T-helper 1 cell treated with Interleukin-12 subunit alpha and Interleukin-12 subunit beta and Interleukin-4 antibody, amounts not matched to agents 30 ng/mL and 1 ng/mL, for 36 hours (primary cell): ENCODE data around the gene RAD23B. TPM values are rescaled to one million over a fixed set of nuclear protein-coding genes. Genes with fewer than 3 reads are reported as not detected.

ENCODE experiments used
- intact Hi-C: fragments of 100-400 bp; cut with micrococcal nuclease; formaldehyde crosslinking; loops from one replicate; pipeline ENCODE4 v1.15.1; 2024
- total RNA-seq: library from RNA; stranded (reverse); gene quantifications from 2 replicates; pipeline ENCODE4 v1.2.3, GENCODE V29; 2022

Gene RAD23B
- total RNA-seq, 1 donor from 2014 or later = 103 TPM

DNA sequence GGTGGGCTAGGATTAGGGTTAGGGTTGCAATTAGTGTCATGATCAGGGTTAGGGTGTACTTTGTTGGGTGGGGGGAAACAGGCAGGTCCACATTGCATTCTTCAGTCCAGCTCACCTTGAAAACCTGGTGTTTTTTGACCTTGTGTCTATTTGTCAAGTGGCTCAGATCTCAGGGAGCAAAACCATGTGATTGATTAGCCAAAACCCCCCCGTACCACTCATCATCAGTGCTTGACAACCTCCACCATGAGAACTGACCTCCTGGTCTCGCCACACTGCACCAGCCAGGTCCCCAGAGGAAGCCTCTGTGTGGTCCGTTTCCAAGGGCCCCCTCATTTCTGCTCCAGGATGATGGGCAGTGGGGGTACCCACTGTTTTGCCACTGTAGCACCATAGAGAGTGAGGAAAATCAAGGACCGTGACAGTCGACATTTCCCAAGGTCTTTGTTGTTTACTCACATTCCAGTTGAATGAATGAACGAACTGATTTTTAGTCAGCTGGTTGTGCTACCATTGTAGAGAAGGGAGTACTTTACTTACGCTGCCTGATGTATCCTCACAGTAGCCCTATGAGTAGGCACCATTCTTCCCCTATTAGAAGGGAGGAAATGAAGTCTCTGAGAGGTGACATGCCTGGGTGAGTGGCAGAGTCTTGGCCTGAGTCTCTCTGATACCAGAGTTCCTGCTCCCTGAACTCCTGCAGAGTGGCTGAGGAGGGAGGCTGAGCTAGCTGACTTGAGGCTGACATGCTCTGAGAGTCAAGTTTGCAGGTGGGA, 84.8 kb downstream of the RAD23B start:
- intact Hi-C loops = no loop called here

- intact Hi-C loops = no loop called here
Observed at GRCh38 chr9:107368696-107369095, 85.6 kb downstream of the RAD23B start.

- intact Hi-C loops = no loop called here
Observed at GRCh38 chr9:107373809-107374208, 90.7 kb downstream of the RAD23B start.

DNA sequence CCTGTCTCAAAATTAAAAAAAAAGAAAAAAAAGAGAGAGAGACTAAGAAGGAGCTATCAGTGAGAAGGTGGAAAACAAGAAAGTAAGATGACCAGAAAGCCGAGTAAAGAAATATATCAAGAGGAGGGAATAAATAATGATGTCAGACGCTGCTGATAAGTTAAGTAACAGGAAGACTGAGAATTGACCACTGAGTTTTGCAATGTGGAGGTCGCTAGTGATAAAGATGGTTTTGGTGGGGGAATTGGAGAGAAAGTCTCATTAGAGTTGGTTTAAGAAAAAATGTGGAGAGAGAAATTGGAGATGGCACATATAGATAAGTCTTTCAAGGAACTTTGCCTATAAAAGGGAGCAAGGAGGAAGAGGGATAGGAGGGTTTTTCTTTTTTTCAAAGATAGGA, 91.9 kb downstream of the RAD23B start:
- intact Hi-C loops = no loop called here

GRCh38 chr9:107375651-107376369, 92.7 kb downstream of the RAD23B start:
- intact Hi-C loops = no loop called here

DNA sequence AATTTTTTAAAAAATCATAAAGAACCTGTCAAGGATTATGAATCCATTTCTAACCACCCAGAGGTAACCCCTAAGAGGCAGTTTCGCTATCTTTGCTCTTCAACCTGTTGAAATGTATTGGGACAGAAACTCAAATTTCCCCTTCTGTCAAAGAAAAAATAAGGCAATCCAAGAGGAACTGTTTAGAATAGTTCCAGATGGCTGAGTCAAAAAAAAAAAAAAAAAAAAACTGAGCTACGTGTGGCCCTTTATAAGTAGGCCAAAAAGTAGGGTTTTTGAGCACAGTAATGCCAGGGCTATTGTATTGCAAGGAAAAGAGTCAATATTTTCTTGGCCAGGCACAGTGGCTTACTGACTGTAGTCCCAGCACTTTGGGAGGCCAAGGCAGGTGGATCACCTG, 94.9 kb downstream of the RAD23B start:
- intact Hi-C loops = no loop called here

Other genes with a start within 250 kb of the RAD23B start
- gene KLF4, start 206.5 kb downstream of the RAD23B start, total RNA-seq = 0.24 and 0.32 TPM in 2 replicates